ENCODE data around the gene ELMO1. TPM values are rescaled to one million over a fixed set of nuclear protein-coding genes. Genes with fewer than 3 reads are reported as not detected.

The ELMO1 gene
- total and polyA plus RNA-seq, 2 experiments from 2014 or later = 9.6 to 10.8 TPM

DNA sequence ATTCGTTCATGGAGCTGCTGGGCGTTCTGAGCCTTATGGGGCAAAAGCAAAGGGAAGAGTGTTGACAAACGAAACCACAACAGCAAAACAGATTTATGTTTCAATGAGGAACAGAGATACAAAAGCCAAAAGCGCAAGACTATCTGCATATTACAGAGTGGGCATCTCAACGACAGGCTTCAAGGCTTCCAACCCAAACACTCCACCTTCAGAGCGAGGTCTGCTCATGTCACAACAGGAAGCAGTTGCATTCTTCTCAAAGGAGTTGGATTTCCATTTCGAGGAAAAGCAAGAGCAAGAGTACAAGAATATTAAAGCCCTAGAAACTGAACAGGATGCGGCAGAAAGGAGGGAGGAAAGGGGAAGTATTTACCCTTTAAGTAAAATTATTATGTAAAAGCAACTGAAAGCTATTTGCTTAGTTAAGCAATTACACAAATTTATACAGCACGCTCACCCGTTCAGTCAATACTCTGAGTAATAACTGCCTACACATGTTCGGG, 189.3 kb downstream of the ELMO1 start:
- Histone ChIP-seq H3K4me3 (no peak overlapping the region), H3K4me1 (ENCODE audit: low read depth) (no peaks in the 10 kb centered on the region), H3K27me3 (no peaks in the 10 kb centered on the region), H3K27ac (no peak overlapping the region), H3K36me3 (no peaks in the 10 kb centered on the region), H3K9me3 (ENCODE audit: low read depth) (no peaks in the 10 kb centered on the region)
- DNase-seq (ENCODE audit: low read depth in 1 of 2, low spot score in 1 of 2) = no peak
- TF ChIP-seq, protein P1, sequence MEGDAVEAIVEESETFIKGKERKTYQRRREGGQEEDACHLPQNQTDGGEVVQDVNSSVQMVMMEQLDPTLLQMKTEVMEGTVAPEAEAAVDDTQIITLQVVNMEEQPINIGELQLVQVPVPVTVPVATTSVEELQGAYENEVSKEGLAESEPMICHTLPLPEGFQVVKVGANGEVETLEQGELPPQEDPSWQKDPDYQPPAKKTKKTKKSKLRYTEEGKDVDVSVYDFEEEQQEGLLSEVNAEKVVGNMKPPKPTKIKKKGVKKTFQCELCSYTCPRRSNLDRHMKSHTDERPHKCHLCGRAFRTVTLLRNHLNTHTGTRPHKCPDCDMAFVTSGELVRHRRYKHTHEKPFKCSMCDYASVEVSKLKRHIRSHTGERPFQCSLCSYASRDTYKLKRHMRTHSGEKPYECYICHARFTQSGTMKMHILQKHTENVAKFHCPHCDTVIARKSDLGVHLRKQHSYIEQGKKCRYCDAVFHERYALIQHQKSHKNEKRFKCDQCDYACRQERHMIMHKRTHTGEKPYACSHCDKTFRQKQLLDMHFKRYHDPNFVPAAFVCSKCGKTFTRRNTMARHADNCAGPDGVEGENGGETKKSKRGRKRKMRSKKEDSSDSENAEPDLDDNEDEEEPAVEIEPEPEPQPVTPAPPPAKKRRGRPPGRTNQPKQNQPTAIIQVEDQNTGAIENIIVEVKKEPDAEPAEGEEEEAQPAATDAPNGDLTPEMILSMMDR (IDR thresholded peaks at IDR 0.05; ENCODE audit: low read depth, low read length) = no peak

DNA sequence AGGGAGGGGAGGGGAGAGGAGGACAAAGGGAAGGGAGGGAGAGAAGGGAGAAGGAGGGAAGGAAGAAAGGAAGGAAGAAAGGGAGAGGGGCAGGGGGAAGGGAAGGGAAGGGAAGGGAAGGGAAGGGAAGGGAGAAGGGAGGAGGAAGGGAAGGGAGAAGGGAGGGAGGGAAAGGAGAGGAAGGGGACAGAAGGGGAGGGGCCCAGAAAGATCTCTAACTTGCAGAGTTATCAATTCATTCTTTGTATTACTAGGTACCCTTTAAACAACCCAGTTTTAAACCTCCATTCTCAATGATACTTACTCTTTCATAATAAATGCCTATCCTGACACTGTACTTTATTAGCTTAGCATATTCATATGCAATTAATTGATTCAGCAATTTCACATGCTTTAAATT, 192.0 kb downstream of the ELMO1 start:
- DNase-seq (ENCODE audit: low read depth in 1 of 2, low spot score in 1 of 2) = no peak

DNA sequence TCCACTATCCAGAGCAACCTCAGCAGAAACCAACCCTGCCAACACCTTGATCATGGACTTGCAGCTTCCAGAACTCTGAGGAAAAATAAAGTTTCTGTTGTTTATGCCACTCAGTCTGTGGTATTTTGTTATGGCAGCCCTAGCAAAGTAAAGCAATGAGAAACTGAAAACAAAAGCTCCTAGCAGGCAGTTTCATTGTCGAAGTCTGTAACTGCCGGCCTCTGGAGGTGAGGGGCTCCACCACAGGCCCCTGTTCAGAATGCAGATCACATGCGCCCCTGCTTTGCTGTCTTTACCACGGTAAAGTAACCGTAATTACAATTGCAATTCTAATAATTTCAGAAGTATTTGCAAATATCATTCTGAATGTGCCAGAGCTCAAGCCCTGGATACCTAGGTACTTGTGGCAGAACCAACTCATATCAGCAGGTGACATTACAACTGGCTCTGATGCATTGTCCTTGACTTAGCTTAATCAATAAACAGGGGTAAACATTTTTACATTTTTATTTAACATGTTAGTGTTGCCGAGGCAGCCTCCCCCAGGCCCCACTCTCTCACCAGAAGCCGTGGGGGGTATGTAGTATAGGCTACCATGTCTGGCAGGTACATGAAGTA, 193.2 kb downstream of the ELMO1 start:
- TF ChIP-seq, protein P1 (IDR thresholded peaks at IDR 0.05; ENCODE audit: low read depth, low read length) = no peak
- Histone ChIP-seq H3K27ac (no peak overlapping the region), H3K27me3 (no peaks in the 10 kb centered on the region), H3K36me3 (no peaks in the 10 kb centered on the region), H3K4me3 (no peak overlapping the region), H3K4me1 (ENCODE audit: low read depth) (no peaks in the 10 kb centered on the region), H3K9me3 (ENCODE audit: low read depth) (no peaks in the 10 kb centered on the region)
- no peak for DNase-seq (ENCODE audit: low read depth in 1 of 2, low spot score in 1 of 2)

More for the DNA sequence above, 192.0 kb downstream of the ELMO1 start:
- Histone ChIP-seq H3K4me3 (no peak overlapping the region), H3K27ac (no peak overlapping the region), H3K9me3 (ENCODE audit: low read depth) (no peaks in the 10 kb centered on the region), H3K4me1 (ENCODE audit: low read depth) (no peaks in the 10 kb centered on the region), H3K27me3 (no peaks in the 10 kb centered on the region), H3K36me3 (no peaks in the 10 kb centered on the region)
- TF ChIP-seq, protein P1 (IDR thresholded peaks at IDR 0.05; ENCODE audit: low read depth, low read length) = no peak

DNA sequence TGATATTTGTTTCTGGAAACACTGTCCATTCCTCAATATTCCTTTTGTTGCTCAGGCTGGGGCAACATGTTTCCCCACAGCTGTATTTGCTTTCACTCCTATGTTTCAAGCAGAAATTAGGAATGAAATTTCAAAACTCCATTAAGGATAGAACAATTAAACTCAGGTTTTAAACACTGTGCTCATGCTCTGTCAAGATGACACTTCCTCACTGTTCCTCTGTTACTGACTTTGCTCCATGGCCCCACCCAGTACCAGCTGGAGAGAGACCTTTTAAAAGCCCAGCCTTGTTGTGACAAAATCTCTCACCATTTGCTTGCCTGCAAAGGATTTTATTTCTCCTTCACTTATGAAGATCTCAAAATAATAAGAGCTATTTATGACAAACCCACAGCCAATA, 197.4 kb downstream of the ELMO1 start:
- no peak overlapping the region for H3K4me3 ChIP-seq
- H3K27me3 ChIP-seq = no peaks in the 10 kb centered on the region
- H3K9me3 ChIP-seq (ENCODE audit: low read depth) = no peaks in the 10 kb centered on the region
- H3K36me3 ChIP-seq = no peaks in the 10 kb centered on the region
- TF ChIP-seq, protein P1 (IDR thresholded peaks at IDR 0.05; ENCODE audit: low read depth, low read length) = no peak
- no peak for DNase-seq (ENCODE audit: low read depth in 1 of 2, low spot score in 1 of 2)
- no peak overlapping the region for H3K27ac ChIP-seq
- H3K4me1 ChIP-seq (ENCODE audit: low read depth) = no peaks in the 10 kb centered on the region

DNA sequence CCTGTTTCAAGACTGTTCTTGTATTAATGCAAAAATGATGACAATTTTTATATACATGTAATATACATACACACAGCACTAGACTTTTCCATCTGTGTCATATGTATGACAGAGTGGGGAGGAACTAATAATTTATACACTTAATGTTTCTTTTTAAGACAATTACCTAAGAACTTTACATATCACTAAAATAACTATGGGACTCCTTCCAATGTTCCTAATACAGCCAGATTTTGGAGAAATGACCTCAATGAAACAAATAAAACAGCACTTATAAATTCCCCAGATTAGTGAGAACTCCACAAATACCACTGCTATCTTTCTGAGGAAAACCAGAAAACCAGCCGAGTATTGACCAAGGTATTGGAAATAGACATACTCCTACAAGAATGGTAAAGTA, 199.4 kb downstream of the ELMO1 start:
- Histone ChIP-seq H3K9me3 (ENCODE audit: low read depth) (no peaks in the 10 kb centered on the region), H3K27ac (no peak overlapping the region)
- TF ChIP-seq, protein P1 (IDR thresholded peaks at IDR 0.05; ENCODE audit: low read depth, low read length) = no peak

More for the DNA sequence above, 199.4 kb downstream of the ELMO1 start:
- no peaks in the 10 kb centered on the region for H3K36me3 ChIP-seq
- H3K27me3 ChIP-seq = no peaks in the 10 kb centered on the region
- no peak for DNase-seq (ENCODE audit: low read depth in 1 of 2, low spot score in 1 of 2)
- no peaks in the 10 kb centered on the region for H3K4me1 ChIP-seq (ENCODE audit: low read depth)
- H3K4me3 ChIP-seq = no peak overlapping the region
